Activated gamma-delta T cell treated with anti-CD3 and anti-CD28 coated beads, Interleukin-2, amount 50 U/mL, for 16 hours (primary cell): ENCODE measurements around the gene SHROOM1.
A peak's percentile ranks its signal among the peaks of the same experiment; 100 is the strongest.

Experiments used
- DNase-seq: peaks from one replicate; pipeline ENCODE4 v3.0.0-alpha.2; 2020; ENCODE audit warnings: low read depth

The SHROOM1 gene

GRCh38 chr5:132824426-132824825, 6.0 kb downstream of the SHROOM1 start:
- DNase-seq: no peak

- DNase-seq: no peak
Observed at GRCh38 chr5:132823481-132824050, 6.9 kb downstream of the SHROOM1 start.

- no peak for DNase-seq
Observed at GRCh38 chr5:132822650-132823480, 7.6 kb downstream of the SHROOM1 start.

- no peak for DNase-seq
Observed at GRCh38 chr5:132821791-132822190, 8.7 kb downstream of the SHROOM1 start.

GRCh38 chr5:132821350-132821749, 9.1 kb downstream of the SHROOM1 start:
- DNase-seq: no peak

GRCh38 chr5:132820162-132820754, 10.2 kb downstream of the SHROOM1 start:
- peak; percentile 80 for DNase-seq

GRCh38 chr5:132819468-132819867, 11.0 kb downstream of the SHROOM1 start:
- no peak for DNase-seq

- no peak for DNase-seq
Observed at GRCh38 chr5:132817011-132817410, 13.4 kb downstream of the SHROOM1 start.

GRCh38 chr5:132816554-132816953, 13.9 kb downstream of the SHROOM1 start:
- DNase-seq: no peak

GRCh38 chr5:132816083-132816482, 14.4 kb downstream of the SHROOM1 start:
- no peak for DNase-seq

- DNase-seq: no peak
Observed at GRCh38 chr5:132815454-132815853, 15.0 kb downstream of the SHROOM1 start.

- no peak for DNase-seq
Observed at GRCh38 chr5:132814503-132815294, 15.7 kb downstream of the SHROOM1 start.

- peak; percentile 9 for DNase-seq
Observed at GRCh38 chr5:132813599-132814502, 16.6 kb downstream of the SHROOM1 start.

GRCh38 chr5:132812781-132813598, 17.5 kb downstream of the SHROOM1 start, which contains the start of gene SOWAHA:
Gene SOWAHA, plus strand, starts transcription at chr5:132813302. Its CDS starts 320 bp downstream, at chr5:132813622.
- DNase-seq: no peak

- DNase-seq: no peak
Observed at GRCh38 chr5:132812123-132812765, 18.2 kb downstream of the SHROOM1 start.

GRCh38 chr5:132810605-132811004, 19.8 kb downstream of the SHROOM1 start:
- no peak for DNase-seq

GRCh38 chr5:132808866-132809265, 21.6 kb downstream of the SHROOM1 start:
- no peak for DNase-seq

GRCh38 chr5:132808448-132808847, 22.0 kb downstream of the SHROOM1 start:
- no peak for DNase-seq

- DNase-seq: no peak
Observed at GRCh38 chr5:132807163-132807838, 23.1 kb downstream of the SHROOM1 start.
